Activated CD8-positive, alpha-beta memory T cell treated with anti-CD3 and anti-CD28 coated beads, Interleukin-2, amount 50 U/mL, for 1 hour (primary cell): ENCODE data around the gene KRT5.

Experiments used
- DNase-seq: peaks from one replicate; pipeline ENCODE4 v3.0.0-alpha.2; 2020; ENCODE audit errors: extremely low read depth

The KRT5 gene

GRCh38 chr12:52537101-52537500 lies 16.9 kb upstream of the KRT5 start:
- no peak for DNase-seq

- no peak for DNase-seq
Measured at GRCh38 chr12:52535574-52535973, 15.4 kb upstream of the KRT5 start.

GRCh38 chr12:52534482-52534881 lies 14.3 kb upstream of the KRT5 start:
- DNase-seq, result no peak

- DNase-seq, result no peak
Measured at GRCh38 chr12:52533686-52534470, 13.7 kb upstream of the KRT5 start.

- DNase-seq, result no peak
Measured at GRCh38 chr12:52532636-52533035, 12.4 kb upstream of the KRT5 start.

GRCh38 chr12:52531566-52532300 lies 11.5 kb upstream of the KRT5 start:
- no peak for DNase-seq

- no peak for DNase-seq
Measured at GRCh38 chr12:52530905-52531304, 10.7 kb upstream of the KRT5 start.

GRCh38 chr12:52530366-52530765 lies 10.2 kb upstream of the KRT5 start:
- DNase-seq, result no peak

- no peak for DNase-seq
Measured at GRCh38 chr12:52529846-52530245, 9.7 kb upstream of the KRT5 start.

GRCh38 chr12:52529417-52529816 lies 9.2 kb upstream of the KRT5 start:
- no peak for DNase-seq

- no peak for DNase-seq
Measured at GRCh38 chr12:52528641-52529143, 8.5 kb upstream of the KRT5 start.

- DNase-seq, result no peak
Measured at GRCh38 chr12:52527121-52527800, 7.1 kb upstream of the KRT5 start.

GRCh38 chr12:52526511-52526951 lies 6.3 kb upstream of the KRT5 start:
- no peak for DNase-seq

GRCh38 chr12:52525661-52526499 lies 5.7 kb upstream of the KRT5 start:
- DNase-seq, result no peak

- DNase-seq, result no peak
Measured at GRCh38 chr12:52524898-52525591, 4.9 kb upstream of the KRT5 start.

GRCh38 chr12:52524241-52524897 lies 4.2 kb upstream of the KRT5 start:
- DNase-seq, result no peak

- no peak for DNase-seq
Measured at GRCh38 chr12:52523824-52524223, 3.6 kb upstream of the KRT5 start.

GRCh38 chr12:52522346-52523011 lies 2.3 kb upstream of the KRT5 start:
- no peak for DNase-seq

GRCh38 chr12:52521568-52522266 lies 1.5 kb upstream of the KRT5 start:
- DNase-seq, result no peak
